SU-DHL-6 (cell line): Measurements from ENCODE around the gene MARK2.

Experiments used
- H2AFZ ChIP-seq: fragments of 200-600 bp; sonication (generic); 2 replicates; pipeline ENCODE4 v1.6.1; 2014; ENCODE audit warnings: low read depth, mild to moderate bottlenecking, moderate library complexity, mixed read lengths, antibody characterized with exemption, low read length; ENCODE audit not compliant: severe bottlenecking
- H3F3A ChIP-seq: fragments of 200-600 bp; shearing (Covaris generic); 2 replicates; pipeline ENCODE4 v1.6.0; 2016; ENCODE audit warnings: antibody characterized with exemption, mild to moderate bottlenecking; ENCODE audit not compliant: insufficient read depth
- H3K27ac ChIP-seq: fragments of 200-600 bp; sonication (generic); 2 replicates; pipeline ENCODE4 v1.5.1; 2016; ENCODE audit warnings: low read depth, mild to moderate bottlenecking, low read length, moderate library complexity, mixed read lengths
- H3K27me3 ChIP-seq: fragments of 200-600 bp; sonication (generic), shearing (Covaris generic); 2 replicates; pipeline ENCODE4 v1.6.0; 2014; ENCODE audit warnings: mild to moderate bottlenecking, low read length
- H3K36me3 ChIP-seq: fragments of 200-600 bp; sonication (generic); 2 replicates; pipeline ENCODE4 v1.6.1; 2014; ENCODE audit warnings: mild to moderate bottlenecking, low read length, mixed read lengths
- H3K4me2 ChIP-seq: fragments of 300-600, 200-600 bp; shearing (Covaris generic), sonication (generic); 2 replicates; pipeline ENCODE4 v1.6.0; 2014; ENCODE audit warnings: low read length, low read depth, mild to moderate bottlenecking; ENCODE audit not compliant: poor library complexity, severe bottlenecking
- H3K4me3 ChIP-seq: fragments of 200-600 bp; sonication (generic); 2 replicates; pipeline ENCODE4 v1.5.1; 2014; ENCODE audit warnings: antibody characterized with exemption, low read length, mild to moderate bottlenecking, mixed read lengths; ENCODE audit not compliant: insufficient read depth, poor library complexity, severe bottlenecking
- H3K79me2 ChIP-seq: fragments of 200-600 bp; sonication (generic); 2 replicates; pipeline ENCODE4 v1.6.1; 2014; ENCODE audit warnings: mild to moderate bottlenecking, low read length, moderate library complexity; ENCODE audit not compliant: insufficient read depth
- H3K9ac ChIP-seq: fragments of 200-600 bp; sonication (generic); 2 replicates; pipeline ENCODE4 v1.7.0; 2014; ENCODE audit warnings: mild to moderate bottlenecking, low read length
- H3K9me2 ChIP-seq: fragments of 200-600 bp; sonication (generic); replicated peaks from 2 replicates; pipeline ENCODE4 v1.6.1; 2014; ENCODE audit warnings: low read length; ENCODE audit not compliant: insufficient read depth
- H3K9me3 ChIP-seq: fragments of 200-600 bp; sonication (generic); 2 replicates; pipeline ENCODE4 v1.6.1; 2014; ENCODE audit warnings: low read length, mixed read lengths; ENCODE audit not compliant: insufficient read depth
- H4K20me1 ChIP-seq: fragments of 200-600 bp; sonication (generic); 2 replicates; pipeline ENCODE4 v1.6.1; 2014; ENCODE audit warnings: low read depth, mild to moderate bottlenecking, antibody characterized with exemption, low read length, moderate library complexity, mixed read lengths
- CTCF ChIP-seq: fragments of 200-600 bp; sonication (generic); IDR thresholded peaks from one replicate; pipeline ENCODE4 v1.5.1; 2017; ENCODE audit warnings: antibody characterized with exemption, mild to moderate bottlenecking, low read length, moderate library complexity; ENCODE audit not compliant: insufficient read depth, poor library complexity, severe bottlenecking
- EZH2phosphoT487 ChIP-seq: fragments of 200-600 bp; sonication (generic), shearing (Covaris generic); conservative IDR thresholded peaks from 2 replicates; pipeline ENCODE4 v1.6.1; 2018; ENCODE audit warnings: mild to moderate bottlenecking, antibody characterized with exemption, low read length, moderate library complexity, mixed read lengths

MARK2 gene

GRCh38 chr11:63938479-63939396 is 99.8 kb downstream of the MARK2 start, which contains the start of gene NAA40:
TSS of gene NAA40 (plus strand) at chr11:63939002. CDS start at chr11:63939097, 95 bp downstream.
- H3K4me3 ChIP-seq = peak within 1 kb of the TSS; percentile 92
- no peaks in the 10 kb centered on the region for H3K27me3 ChIP-seq
- peaks cover 45% of the 10 kb centered on the region for H3K79me2 ChIP-seq
- H3K27ac ChIP-seq = peak within 1 kb of the TSS; percentile 80
- peaks cover 10% of the 10 kb centered on the region for H3F3A ChIP-seq
- no peaks in the 10 kb centered on the region for H3K9me3 ChIP-seq
- no peaks in the 10 kb centered on the region for H3K36me3 ChIP-seq
- peak within 1 kb of the TSS; percentile 99 for H2AFZ ChIP-seq
- H3K9ac ChIP-seq = peak within 1 kb of the TSS; percentile 80
- no peaks in the 10 kb centered on the region for H3K9me2 ChIP-seq
- H4K20me1 ChIP-seq = no peaks in the 10 kb centered on the region
- H3K4me2 ChIP-seq = peak within 1 kb of the TSS; percentile 97
- TF ChIP-seq EZH2phosphoT487 (no peak), CTCF (no peak)

DNA sequence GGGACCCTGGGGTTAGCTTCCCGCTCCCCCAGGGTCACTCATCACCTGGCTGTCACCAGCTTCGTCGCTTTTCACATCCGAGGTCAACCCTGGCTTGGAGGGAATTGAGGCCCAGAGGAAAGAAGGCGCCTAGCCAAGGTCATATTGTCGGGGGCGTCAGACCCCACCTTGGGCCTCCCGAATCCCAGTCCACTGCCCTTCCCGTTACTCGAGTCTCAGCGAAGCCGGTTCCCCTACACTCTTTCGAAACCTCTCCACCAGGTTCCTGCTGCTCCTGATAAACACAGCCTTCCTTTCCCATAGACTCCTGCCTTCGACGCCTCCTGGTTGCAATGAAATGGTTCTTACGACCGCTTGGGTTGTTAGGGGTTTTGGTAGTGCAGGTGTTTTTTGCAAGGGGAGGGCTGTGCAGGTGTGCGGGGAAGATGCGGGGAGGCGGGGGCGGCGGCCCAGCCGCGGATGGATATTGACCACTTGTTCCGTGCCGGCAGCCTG is 100.5 kb downstream of the MARK2 start:
- Histone ChIP-seq H3K4me2 (peak overlapping the region; percentile 86), H3K27me3 (no peaks in the 10 kb centered on the region), H2AFZ (peak overlapping the region; percentile 36), H3K9ac (peak overlapping the region; percentile 79), H3K9me2 (no peaks in the 10 kb centered on the region), H3K4me3 (peak overlapping the region; percentile 92), H3K9me3 (no peaks in the 10 kb centered on the region), H4K20me1 (no peaks in the 10 kb centered on the region), H3F3A (peaks cover 10% of the 10 kb centered on the region), H3K79me2 (peaks cover 51% of the 10 kb centered on the region), H3K36me3 (no peaks in the 10 kb centered on the region), H3K27ac (peak overlapping the region; percentile 48)
- TF ChIP-seq CTCF = no peak
- no peak for TF ChIP-seq EZH2phosphoT487

DNA sequence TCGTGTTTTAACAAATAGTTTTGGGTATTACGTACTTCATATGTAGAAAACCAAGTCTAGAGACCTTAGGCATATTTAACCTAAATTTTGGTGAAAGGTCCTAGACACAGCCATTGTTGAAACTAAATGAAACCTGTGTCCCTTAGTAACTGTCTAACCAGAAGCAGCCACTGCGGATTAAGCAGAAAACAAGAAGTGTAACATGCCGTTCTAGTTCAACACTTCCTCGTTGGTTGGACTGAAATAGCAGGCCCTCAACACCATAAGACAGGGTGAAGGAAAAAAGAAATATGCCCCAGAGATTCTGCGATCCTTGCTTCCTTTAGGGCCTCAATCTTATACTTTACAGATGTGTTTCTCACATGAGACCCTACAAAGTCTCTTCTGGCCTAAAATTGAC is 101.9 kb downstream of the MARK2 start:
- Histone ChIP-seq H3K27ac (0 out of 2 replicates have a peak overlapping the region, but pooled peaks have one; percentile 7), H3F3A (peaks cover 10% of the 10 kb centered on the region), H2AFZ (no peak overlapping the region), H3K36me3 (no peaks in the 10 kb centered on the region), H3K4me2 (peak overlapping the region; percentile 86), H3K9ac (no peak overlapping the region), H3K79me2 (peaks cover 51% of the 10 kb centered on the region), H4K20me1 (no peaks in the 10 kb centered on the region), H3K9me2 (no peaks in the 10 kb centered on the region), H3K27me3 (no peaks in the 10 kb centered on the region), H3K4me3 (no peak overlapping the region), H3K9me3 (no peaks in the 10 kb centered on the region)
- TF ChIP-seq EZH2phosphoT487 (no peak), CTCF (no peak)
